ENCODE measurements around the gene HNRNPL. TPM values are rescaled to one million over a fixed set of nuclear protein-coding genes. Genes with fewer than 3 reads are reported as not detected.

Gene HNRNPL
- total RNA-seq, 1 experiment from 2014 or later: 443 TPM

- Mint-ChIP-seq H3K27ac (ENCODE audit: unreplicated experiment) (peak overlapping the region; percentile 79), H3K27me3 (ENCODE audit: insufficient read depth, unreplicated experiment) (no peaks in the 10 kb centered on the region), H3K9me3 (ENCODE audit: unreplicated experiment) (no peaks in the 10 kb centered on the region), H3K36me3 (ENCODE audit: insufficient read depth, unreplicated experiment) (peaks cover 66% of the 10 kb centered on the region), H3K4me1 (ENCODE audit: low read depth, unreplicated experiment) (peaks cover 28% of the 10 kb centered on the region), H3K4me3 (ENCODE audit: unreplicated experiment) (peak overlapping the region; percentile 43)
- intact Hi-C loops (cut with micrococcal nuclease; ENCODE audit: unreplicated experiment): no loop called here
- ChIA-PET CTCF (interaction anchor here (0.7 to 1.1 kb wide), 2 partner anchors 12 to 18 kb away, joined by 4 to 5 read pairs; partner anchors contain the start of gene ECH1), POLR2A (interaction anchor here (0.6 to 1.5 kb wide), 10 partner anchors 12 to 111 kb away, joined by 3 to 18 read pairs (median 6); partner anchors contain the start of genes ECH1, HNRNPL, MRPS12 and NFKBIB)
- Histone ChIP-seq H3K9me3 (peaks cover 7% of the 10 kb centered on the region), H3K36me3 (ENCODE audit: control insufficient read depth, insufficient read depth, low read length) (peaks cover 5% of the 10 kb centered on the region; the same call in 1 of the 2 replicates), H3K27me3 (replicated peaks; ENCODE audit: control insufficient read depth, insufficient read depth, low read length) (no peaks in the 10 kb centered on the region), H3K4me3 (ENCODE audit: low read depth, low read length) (no peak overlapping the region), H3K4me1 (peaks cover 51% of the 10 kb centered on the region)
- BruUV-seq (replicated peaks): no TSS peak
- DNase-seq: peak; percentile 91 to 97
- no peak for TF ChIP-seq CTCF (IDR thresholded peaks at IDR 0.05; ENCODE audit: insufficient read depth in 1 of 2, low read depth in 1 of 2, low read length in 1 of 2, severe bottlenecking in 1 of 2, unreplicated experiment in 1 of 2)
Measured at GRCh38 chr19:38819231-38819920, 30.4 kb downstream of the HNRNPL start.

- H3K27me3 Mint-ChIP-seq (ENCODE audit: insufficient read depth, unreplicated experiment): no peaks in the 10 kb centered on the region
- ChIA-PET CTCF (no interaction called here), POLR2A (no interaction called here)
- H3K4me3 Mint-ChIP-seq (ENCODE audit: unreplicated experiment): no peak overlapping the region
- H3K4me3 ChIP-seq (ENCODE audit: low read depth, low read length): no peak overlapping the region
- H3K36me3 ChIP-seq (ENCODE audit: control insufficient read depth, insufficient read depth, low read length): 0 out of 2 replicates have a peak, but pooled peaks cover 5% of the 10 kb centered on the region
- H3K27me3 ChIP-seq (replicated peaks; ENCODE audit: control insufficient read depth, insufficient read depth, low read length): no peaks in the 10 kb centered on the region
- no peak for TF ChIP-seq CTCF (IDR thresholded peaks at IDR 0.05; ENCODE audit: insufficient read depth in 1 of 2, low read depth in 1 of 2, low read length in 1 of 2, severe bottlenecking in 1 of 2, unreplicated experiment in 1 of 2)
- H3K9me3 ChIP-seq: peaks cover 7% of the 10 kb centered on the region
- intact Hi-C loops (cut with micrococcal nuclease; ENCODE audit: unreplicated experiment): no loop called here
- no TSS peak for BruUV-seq (replicated peaks)
- DNase-seq: no peak
- H3K9me3 Mint-ChIP-seq (ENCODE audit: unreplicated experiment): no peaks in the 10 kb centered on the region
- H3K36me3 Mint-ChIP-seq (ENCODE audit: insufficient read depth, unreplicated experiment): peaks cover 47% of the 10 kb centered on the region
- H3K27ac Mint-ChIP-seq (ENCODE audit: unreplicated experiment): peak overlapping the region; percentile 16
- H3K4me1 ChIP-seq: peaks cover 51% of the 10 kb centered on the region
- H3K4me1 Mint-ChIP-seq (ENCODE audit: low read depth, unreplicated experiment): peaks cover 29% of the 10 kb centered on the region
Measured at GRCh38 chr19:38817081-38817480, 32.7 kb downstream of the HNRNPL start.

GRCh38 chr19:38816131-38816750, 33.5 kb downstream of the HNRNPL start:
- Histone ChIP-seq H3K4me1 (peaks cover 46% of the 10 kb centered on the region), H3K9me3 (peaks cover under 1% of the 10 kb centered on the region), H3K27me3 (replicated peaks; ENCODE audit: control insufficient read depth, insufficient read depth, low read length) (no peaks in the 10 kb centered on the region), H3K36me3 (ENCODE audit: control insufficient read depth, insufficient read depth, low read length) (0 out of 2 replicates have a peak, but pooled peaks cover 5% of the 10 kb centered on the region), H3K4me3 (ENCODE audit: low read depth, low read length) (no peak overlapping the region)
- POLR2A ChIA-PET: no interaction called here
- intact Hi-C loops (cut with micrococcal nuclease; ENCODE audit: unreplicated experiment): no loop called here
- H3K27ac Mint-ChIP-seq (ENCODE audit: unreplicated experiment): peak overlapping the region; percentile 16
- no peak overlapping the region for H3K4me3 Mint-ChIP-seq (ENCODE audit: unreplicated experiment)
- DNase-seq: no peak
- peaks cover 29% of the 10 kb centered on the region for H3K4me1 Mint-ChIP-seq (ENCODE audit: low read depth, unreplicated experiment)
- TF ChIP-seq CTCF (IDR thresholded peaks at IDR 0.05; ENCODE audit: insufficient read depth in 1 of 2, low read depth in 1 of 2, low read length in 1 of 2, severe bottlenecking in 1 of 2, unreplicated experiment in 1 of 2): no peak
- peaks cover 42% of the 10 kb centered on the region for H3K36me3 Mint-ChIP-seq (ENCODE audit: insufficient read depth, unreplicated experiment)
- H3K9me3 Mint-ChIP-seq (ENCODE audit: unreplicated experiment): no peaks in the 10 kb centered on the region
- BruUV-seq (replicated peaks): no TSS peak
- no peaks in the 10 kb centered on the region for H3K27me3 Mint-ChIP-seq (ENCODE audit: insufficient read depth, unreplicated experiment)
- CTCF ChIA-PET: no interaction called here

Measured in Caco-2 (cell line).